Liver (tissue), 3 donors: ENCODE results near the gene NAGA.

Source experiments
- ATF3 ChIP-seq: IDR thresholded peaks from 2 replicates; pipeline ENCODE4 v1.6.1; 2016; ENCODE audit warnings: antibody characterized with exemption
- CTCF ChIP-seq: fragments of 150-350 bp; IDR thresholded peaks from 2 replicates; pipeline ENCODE4 v1.5.1; 2017; ENCODE audit warnings: improper control_type of control experiment, low read depth, low read length; ENCODE audit not compliant: missing input control
- EGR1 ChIP-seq, 2 donors: IDR thresholded peaks; 2 replicates each; pipeline ENCODE4 v1.6.1; 2016 to 2018; ENCODE audit warnings: antibody characterized with exemption in 2 of 2, low read depth in 2 of 2
- FOXA1 ChIP-seq: IDR thresholded peaks from 2 replicates; pipeline ENCODE4 v1.6.1; 2016; ENCODE audit warnings: antibody characterized with exemption
- GABPA ChIP-seq, 2 donors: IDR thresholded peaks in 1 of 2; conservative IDR thresholded peaks in 1 of 2; 2 replicates each; pipeline ENCODE4 v1.6.1; 2016; ENCODE audit warnings: antibody characterized with exemption in 2 of 2, mild to moderate bottlenecking in 1 of 2, moderate library complexity in 1 of 2
- JUND ChIP-seq, 2 donors: IDR thresholded peaks; 2 replicates each; pipeline ENCODE4 v1.6.1; 2016; ENCODE audit warnings: antibody characterized with exemption in 2 of 2
- MAX ChIP-seq: IDR thresholded peaks from 2 replicates; pipeline ENCODE4 v1.6.1; 2016; ENCODE audit warnings: antibody characterized with exemption
- RAD21 ChIP-seq, 2 donors: IDR thresholded peaks; 2 replicates each; pipeline ENCODE4 v1.6.1; 2016; ENCODE audit warnings: antibody characterized with exemption in 2 of 2, mild to moderate bottlenecking in 2 of 2
- RXRA ChIP-seq, 2 donors: IDR thresholded peaks; 2 replicates each; pipeline ENCODE4 v1.6.1; 2017 to 2018; ENCODE audit warnings: antibody characterized with exemption in 2 of 2, mild to moderate bottlenecking in 1 of 2
- TAF1 ChIP-seq: conservative IDR thresholded peaks from 2 replicates; pipeline ENCODE4 v1.6.1; 2016; ENCODE audit warnings: antibody characterized with exemption, mild to moderate bottlenecking
- YY1 ChIP-seq: IDR thresholded peaks from 2 replicates; pipeline ENCODE4 v1.6.1; 2016; ENCODE audit warnings: antibody characterized with exemption, mild to moderate bottlenecking
- ZBTB33 ChIP-seq: IDR thresholded peaks from 2 replicates; pipeline ENCODE4 v1.6.1; 2016; ENCODE audit warnings: antibody characterized with exemption
- donor health status: healthy.
- donor health status: healthy.

GRCh38 chr22:42056757-42057511, 13.7 kb downstream of the NAGA start:
- TF ChIP-seq JUND (IDR thresholded peaks at IDR 0.05), result no peak
- no peak for TF ChIP-seq CTCF
- no peak for TF ChIP-seq YY1
- no peak for TF ChIP-seq EGR1 (IDR thresholded peaks at IDR 0.05; ENCODE audit: low read depth in 2 of 2)
- TF ChIP-seq RXRA (IDR thresholded peaks at IDR 0.05), result no peak
- no peak for TF ChIP-seq GABPA (IDR thresholded peaks at IDR 0.05 in 1 of 2, conservative IDR thresholded peaks at IDR 0.05 in 1 of 2)
- no peak for TF ChIP-seq ATF3
- no peak for TF ChIP-seq MAX
- no peak for TF ChIP-seq RAD21 (IDR thresholded peaks at IDR 0.05)
- TF ChIP-seq ZBTB33, result no peak
- TF ChIP-seq TAF1, result no peak
- no peak for TF ChIP-seq FOXA1
